ENCODE data around the gene DHRS11.
"Not testable (repeated sequence)": the region's sequence is repeated elsewhere in the genome, so short reads cannot be mapped to it uniquely, and the experiment has no call there.

Gene DHRS11

DNA sequence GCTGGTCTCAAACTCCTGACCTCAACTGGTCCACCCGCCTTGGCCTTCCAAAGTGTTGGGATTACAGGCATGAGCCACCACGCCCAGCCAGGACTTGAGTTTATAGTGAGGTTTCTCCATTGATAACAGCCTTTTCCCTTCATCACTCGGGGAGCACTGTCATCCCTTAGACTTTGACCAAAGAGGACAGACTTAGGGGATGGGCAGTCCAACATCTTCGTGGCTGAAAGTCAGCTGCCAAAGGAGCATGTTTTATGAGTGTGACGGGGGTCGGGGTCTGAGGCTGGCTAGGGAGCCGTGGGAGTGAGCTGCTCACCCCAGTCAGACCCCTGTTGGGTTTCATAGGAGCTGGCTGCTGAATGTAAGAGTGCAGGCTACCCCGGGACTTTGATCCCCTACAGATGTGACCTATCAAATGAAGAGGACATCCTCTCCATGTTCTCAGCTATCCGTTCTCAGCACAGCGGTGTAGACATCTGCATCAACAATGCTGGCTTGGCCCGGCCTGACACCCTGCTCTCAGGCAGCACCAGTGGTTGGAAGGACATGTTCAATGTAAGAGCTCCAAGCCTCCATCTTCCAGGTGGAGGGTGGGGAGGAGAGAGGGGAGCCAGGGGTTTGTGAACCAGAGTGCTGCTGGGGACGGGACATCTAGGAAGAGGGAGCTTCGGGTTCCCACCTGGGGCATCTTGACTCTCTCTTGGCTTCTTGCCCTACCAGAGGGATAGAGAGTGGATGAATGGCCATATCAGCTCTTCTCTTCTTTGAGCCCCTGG is 3.1 kb downstream of the DHRS11 start:
- DNase-seq, result no peak

DNA sequence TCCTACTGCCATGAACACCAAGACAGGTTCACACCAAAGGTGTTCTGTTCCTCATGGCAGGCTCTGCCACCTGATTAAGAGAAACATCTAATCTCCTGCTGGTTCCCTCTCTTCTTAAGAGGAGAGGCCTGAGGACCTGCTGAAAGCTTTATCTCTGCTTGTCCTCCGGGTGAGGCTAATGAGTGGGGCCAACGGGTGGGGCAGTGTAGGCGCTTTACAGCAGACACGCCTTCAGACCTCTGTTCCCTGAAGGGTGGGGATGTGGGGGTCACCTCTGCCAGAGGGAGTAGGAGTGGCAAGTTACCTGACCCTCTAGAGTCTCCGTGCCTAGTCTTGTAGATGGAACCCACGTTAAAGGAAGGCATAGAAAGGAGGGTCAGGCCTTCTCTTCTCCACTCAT is 5.5 kb downstream of the DHRS11 start:
- DNase-seq, result no peak

DNA sequence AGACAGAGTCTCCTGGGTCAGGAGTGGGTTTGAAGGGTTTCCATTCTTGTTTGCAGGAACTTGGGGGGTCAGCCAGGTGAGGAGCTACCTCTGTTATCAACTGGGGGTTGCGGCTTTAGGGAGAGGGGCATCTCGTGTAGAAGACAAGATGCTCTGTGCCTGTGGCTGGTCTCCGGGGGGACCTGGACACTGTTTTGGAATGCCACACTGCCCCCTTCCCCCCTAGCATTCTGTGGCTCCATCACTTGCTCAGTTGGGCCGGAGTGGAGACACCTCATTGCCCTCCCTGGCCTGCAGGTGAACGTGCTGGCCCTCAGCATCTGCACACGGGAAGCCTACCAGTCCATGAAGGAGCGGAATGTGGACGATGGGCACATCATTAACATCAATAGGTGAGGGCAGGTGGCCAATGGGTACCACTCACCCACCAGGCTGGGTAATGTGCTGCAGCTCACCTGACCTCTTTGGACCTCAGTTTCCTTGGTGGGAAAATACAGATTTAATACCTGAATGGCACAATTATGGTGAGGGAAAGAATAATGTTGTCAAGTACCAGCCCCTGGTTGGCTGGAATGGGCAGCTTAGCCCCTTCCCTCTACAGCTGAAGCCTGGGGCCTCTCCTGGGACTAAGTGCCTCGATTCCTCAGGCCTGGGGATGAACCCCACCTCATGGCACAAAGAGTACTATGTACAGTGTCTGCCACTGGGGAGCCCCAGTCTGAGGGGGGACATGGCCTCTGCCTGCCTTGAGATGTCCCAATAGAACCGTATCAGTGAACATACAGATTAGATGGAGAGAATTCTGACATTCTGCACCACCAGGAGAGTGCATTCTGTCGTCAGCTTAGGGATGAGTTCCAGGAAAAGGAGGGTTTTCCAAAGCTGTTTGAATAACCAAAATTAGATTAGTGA is 6.4 kb downstream of the DHRS11 start:
- DNase-seq, result no peak

DNA sequence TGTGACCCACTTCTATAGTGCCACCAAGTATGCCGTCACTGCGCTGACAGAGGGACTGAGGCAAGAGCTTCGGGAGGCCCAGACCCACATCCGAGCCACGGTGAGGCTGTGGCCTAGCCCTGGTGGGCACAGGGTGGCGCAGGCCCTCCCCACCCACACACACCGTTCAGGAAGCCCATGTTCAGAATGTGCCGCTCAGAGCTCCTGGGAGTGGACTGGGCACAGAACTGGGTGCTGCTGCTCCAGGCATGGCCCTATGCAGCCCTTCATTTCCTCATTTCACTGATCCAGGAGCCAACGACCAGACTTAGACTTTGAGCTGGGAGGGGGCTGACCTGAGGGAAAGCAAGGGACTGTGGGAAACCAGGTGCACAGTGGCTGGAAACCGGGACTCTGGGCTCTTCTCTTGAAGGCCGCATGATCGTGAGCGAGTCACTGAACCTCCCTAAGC is 7.3 kb downstream of the DHRS11 start:
- no peak for DNase-seq

DNA sequence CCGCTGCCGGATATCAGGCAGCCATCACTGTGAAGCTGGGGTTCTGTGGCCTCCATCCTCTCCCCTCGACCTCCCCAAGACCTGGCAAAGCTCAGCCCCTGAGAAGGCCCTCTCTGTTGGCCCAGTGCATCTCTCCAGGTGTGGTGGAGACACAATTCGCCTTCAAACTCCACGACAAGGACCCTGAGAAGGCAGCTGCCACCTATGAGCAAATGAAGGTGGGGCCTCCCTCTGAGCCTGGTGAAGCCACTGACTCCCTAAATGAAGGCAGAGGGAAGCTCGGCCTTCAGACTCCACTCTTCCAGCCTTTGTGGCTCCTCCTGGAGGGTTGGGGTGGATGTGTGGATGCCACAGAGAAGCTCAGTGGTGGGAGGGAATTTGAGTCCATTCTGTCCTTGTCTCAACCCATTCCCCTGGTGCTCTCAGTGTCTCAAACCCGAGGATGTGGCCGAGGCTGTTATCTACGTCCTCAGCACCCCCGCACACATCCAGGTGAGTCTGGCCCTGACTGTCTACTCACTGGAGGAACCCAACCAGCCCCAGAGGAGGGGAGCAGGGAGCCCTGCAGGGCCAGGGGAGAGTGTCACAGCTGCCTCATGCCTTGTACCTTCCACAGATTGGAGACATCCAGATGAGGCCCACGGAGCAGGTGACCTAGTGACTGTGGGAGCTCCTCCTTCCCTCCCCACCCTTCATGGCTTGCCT is 8.0 kb downstream of the DHRS11 start:
- DNase-seq, result no peak

DNA sequence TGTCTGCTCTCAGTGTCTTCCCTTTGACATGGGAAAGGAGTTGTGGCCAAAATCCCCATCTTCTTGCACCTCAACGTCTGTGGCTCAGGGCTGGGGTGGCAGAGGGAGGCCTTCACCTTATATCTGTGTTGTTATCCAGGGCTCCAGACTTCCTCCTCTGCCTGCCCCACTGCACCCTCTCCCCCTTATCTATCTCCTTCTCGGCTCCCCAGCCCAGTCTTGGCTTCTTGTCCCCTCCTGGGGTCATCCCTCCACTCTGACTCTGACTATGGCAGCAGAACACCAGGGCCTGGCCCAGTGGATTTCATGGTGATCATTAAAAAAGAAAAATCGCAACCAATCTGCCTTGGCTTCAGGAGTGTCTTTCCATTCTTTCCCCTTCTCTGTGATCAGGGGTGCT is 8.8 kb downstream of the DHRS11 start:
- no peak for DNase-seq

DNA sequence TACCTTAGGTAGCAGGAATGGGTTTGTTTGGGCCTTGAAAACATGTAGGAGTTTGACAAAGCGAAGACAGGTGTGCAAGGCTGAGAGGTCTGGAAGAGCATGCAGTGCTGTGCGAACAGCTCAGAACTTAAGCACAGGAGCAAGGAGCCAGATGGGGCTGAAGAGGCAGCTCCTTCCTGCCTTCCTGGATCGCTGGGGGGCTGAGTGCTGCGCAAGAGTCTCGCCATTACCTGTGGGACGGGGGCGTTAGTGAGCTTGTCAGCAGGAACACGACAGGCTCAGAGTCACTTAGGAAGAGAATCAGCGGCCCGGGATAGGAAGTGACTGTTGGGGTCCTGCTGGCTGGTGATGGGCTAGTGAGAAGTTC is 9.2 kb downstream of the DHRS11 start:
- DNase-seq, result no peak

DNA sequence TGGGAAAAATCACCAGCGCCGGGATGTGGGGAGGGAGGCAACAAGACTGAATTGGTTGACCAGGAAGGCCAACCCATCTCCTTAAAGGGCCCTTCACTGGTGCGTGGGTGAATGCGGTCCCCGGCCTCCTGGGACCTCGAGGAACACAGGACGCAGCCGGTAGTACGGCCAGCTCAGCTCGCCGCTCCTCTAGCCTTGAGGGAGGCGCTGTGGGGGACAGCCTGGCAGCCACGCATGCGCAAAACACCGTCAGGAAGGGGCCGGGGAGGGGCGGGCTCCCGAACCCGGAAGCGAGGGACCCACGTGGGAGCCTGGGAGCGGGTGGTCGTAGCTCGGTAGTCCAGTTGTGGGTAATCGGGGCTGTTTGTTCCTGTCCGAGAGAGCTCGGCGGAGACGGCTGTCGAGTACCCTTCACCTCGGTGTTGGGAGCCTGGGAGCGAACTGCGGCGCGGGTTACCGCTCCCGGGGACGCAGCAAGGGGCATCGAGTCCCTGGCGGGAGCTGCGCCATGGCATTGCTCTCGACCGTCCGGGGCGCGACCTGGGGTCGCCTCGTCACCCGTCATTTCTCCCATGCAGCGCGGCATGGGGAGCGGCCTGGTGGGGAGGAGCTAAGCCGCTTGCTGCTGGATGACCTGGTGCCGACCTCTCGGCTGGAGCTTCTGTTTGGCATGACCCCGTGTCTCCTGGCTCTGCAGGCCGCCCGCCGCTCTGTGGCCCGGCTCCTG is 9.8 kb downstream of the DHRS11 start, which contains the start of gene MRM1:
Gene MRM1, plus strand, starts transcription at position 281 of the 727 bp plus-strand sequence. Its CDS starts 228 bp downstream, at position 509.
- peak; percentile 92 for DNase-seq

DNA sequence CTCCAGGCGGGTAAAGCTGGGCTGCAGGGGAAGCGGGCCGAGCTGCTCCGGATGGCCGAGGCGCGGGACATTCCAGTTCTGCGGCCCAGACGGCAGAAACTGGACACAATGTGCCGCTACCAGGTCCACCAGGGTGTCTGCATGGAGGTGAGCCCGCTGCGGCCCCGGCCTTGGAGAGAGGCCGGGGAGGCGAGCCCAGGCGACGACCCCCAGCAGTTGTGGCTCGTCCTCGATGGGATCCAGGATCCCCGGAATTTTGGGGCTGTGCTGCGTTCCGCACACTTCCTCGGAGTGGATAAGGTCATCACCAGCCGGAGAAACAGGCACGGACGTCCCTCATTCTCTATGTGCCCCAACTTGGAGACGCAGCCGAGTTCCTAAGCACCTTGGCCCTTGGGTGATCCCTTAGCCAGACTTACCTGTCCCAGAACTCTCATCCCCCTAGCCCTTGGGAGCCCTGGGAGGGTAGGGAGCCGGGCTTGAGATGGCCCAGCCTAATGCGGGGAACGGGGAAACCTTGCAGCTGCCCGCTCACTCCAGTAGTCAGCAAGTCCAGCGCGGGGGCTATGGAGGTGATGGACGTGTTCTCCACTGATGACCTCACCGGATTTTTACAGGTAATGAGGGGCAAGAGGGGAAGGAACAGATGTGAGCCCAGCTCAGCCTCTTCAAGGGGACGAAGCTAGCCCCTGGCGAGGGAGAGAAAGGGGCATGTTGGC is 10.5 kb downstream of the DHRS11 start:
- no peak for DNase-seq

DNA sequence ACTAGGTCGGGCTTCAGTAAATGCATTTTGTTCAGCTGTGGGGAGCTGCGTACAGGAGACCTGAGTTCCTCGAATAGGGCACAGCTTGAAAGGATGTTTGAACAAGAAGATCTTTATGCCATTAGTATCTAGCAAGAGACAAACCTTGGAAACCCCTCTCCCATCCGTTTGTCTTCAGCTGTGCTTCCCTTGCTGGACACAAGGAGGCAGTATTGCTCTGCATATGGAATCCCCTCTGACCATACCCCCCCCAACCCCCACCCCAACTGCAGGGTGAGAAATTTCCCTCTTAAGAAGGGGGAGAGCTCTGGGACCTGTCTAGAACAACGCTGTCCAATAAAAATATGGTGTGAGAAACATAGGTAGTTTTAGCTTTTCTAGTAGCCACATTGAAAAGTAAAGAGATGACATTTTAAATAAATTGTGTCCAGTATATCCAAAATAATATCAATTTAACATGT is 11.3 kb downstream of the DHRS11 start:
- peak; percentile 72 for DNase-seq

DNA sequence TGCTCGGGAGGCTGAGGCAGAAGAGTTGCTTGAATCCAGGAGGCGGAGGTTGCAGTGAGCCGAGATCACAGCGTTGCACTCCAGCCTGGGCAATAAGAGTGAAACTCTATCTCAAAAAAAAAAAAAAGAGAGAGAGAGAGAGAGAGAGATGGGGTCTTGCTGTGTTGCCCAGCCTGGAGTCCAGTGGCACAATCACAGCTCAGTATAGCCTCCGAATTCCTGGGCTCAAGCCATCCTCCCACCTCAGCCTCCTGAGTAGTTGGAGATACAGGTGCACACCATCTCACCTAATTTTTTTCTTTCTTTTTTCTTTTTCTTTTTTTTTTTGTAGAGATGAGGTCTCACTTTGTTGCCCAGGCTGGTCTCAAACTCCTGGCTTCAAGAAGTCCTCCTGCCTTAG is 13.3 kb downstream of the DHRS11 start:
- not testable (repeated sequence) for DNase-seq

DNA sequence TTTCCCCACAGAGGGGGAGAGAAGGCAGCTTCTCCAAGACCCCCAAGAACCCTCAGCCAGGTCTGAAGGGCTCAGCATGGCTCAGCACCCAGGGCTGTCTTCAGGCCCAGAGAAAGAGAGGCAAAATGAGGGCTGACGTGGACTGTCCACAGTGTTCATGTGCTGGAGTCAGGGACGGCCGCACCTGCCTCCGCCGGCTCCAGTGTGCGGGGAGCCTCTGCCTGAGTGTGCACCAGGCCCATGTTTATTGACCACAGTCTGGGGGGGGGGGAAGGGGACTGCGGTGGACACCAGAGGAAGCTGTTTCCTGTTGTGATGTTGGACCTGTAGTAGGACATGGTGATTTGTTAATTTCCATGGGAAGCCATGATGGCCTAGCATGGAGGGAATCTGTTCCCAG is 16.6 kb downstream of the DHRS11 start:
- no peak for DNase-seq

DNA sequence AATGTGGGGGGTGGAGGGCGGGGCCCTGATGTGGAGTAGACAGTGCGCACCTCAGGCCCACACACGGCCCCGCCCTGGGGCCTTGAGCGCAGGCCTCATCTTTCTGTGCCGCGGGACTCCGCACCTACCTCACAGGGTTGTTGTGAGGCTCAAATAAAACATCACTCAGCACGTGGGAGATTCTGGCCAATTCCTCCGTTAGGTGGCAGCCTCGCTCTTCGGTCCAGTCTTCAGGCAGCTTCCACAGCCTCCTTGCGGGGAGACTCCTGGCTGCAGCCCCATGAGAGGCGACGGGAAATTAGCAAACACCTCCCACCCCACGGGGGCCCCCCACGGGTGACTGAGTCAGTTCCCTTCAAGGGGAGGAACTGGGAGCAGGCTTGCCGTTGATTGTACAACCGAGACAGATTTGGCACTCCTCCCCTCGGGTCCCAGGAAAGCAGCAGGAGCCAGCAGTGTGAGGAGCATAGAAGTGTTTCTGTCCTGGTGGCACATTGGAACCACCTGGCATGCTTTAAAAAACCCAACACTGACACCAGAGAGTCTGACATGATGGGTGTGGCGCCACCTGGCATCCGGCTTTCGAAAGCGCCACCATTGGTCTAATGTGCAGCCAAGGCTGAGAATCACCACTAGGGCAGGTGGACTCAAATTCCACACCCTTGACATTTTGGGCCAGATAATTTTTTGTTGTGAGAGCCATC is 17.3 kb downstream of the DHRS11 start:
- DNase-seq, result peak; percentile 66

DNA sequence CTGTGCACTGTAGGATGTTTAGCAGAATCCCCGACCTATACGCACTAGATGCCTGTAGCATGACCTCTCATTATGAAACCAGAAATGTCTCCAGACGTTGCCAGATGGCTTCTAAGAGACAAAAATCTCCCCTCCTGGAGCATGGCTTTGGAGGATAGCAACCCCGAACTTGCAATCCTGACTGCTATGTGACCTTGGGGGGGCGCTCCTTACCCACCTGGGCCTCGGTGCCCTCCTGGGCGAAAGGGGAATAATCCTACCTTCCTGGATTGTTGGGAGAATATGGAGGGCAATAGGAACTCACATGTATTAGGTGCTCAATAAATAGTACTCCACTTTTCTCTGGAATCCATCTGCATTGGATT is 17.8 kb downstream of the DHRS11 start:
- no peak for DNase-seq

DNA sequence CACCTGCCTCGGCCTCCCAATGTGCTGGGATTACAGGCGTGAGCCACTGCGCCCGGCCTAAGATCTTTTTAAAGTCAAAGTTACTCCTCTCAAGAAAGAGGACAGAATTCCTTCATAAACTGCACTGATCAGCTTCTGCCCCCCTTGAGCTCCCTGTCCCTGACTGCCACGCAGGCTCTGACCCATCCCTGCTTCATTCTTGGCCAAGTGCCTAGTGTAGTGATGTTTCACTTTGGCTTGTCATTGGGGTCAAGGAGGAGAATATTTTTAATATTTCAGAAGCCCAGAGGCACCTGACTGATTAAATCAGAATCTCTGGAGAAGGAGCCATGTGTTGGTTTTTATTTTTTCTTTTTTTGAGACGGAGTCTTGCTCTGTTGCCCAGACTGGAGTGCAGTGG is 18.8 kb downstream of the DHRS11 start:
- peak; percentile 46 for DNase-seq

DNA sequence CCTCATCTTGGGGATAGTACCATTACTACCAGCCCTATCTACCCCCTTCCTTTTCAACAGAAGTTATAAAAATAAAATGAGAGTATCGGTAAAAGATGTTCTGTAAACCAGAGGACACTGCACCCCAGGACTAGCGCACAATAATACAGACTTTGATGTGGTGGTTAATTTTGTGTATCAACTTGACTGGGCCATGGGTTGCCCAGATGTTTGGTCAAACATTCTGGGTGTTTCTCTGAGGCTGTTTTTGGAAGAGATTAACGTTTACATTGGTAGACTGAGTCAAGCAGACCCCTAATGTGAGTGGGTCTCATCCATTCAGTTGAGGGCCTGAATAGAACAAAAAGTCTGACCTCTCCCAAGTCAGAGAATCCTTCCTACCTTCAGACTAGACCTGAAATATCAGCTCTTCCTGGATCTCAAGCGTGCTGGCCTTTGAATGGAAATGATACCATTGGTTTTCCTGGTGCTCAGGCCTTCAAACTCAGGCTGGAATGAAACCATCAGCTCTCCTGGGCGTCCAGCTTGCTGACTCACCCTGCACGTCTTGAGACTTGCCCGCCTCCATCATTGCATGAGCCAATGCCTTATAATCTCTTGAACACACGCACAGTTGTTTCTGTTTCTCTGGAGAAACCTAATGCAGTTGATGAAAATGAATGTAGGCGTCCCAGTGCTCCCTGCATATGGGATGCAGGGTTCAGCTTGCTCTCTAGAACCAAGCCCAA is 19.8 kb downstream of the DHRS11 start:
- peak; percentile 54 for DNase-seq

DNA sequence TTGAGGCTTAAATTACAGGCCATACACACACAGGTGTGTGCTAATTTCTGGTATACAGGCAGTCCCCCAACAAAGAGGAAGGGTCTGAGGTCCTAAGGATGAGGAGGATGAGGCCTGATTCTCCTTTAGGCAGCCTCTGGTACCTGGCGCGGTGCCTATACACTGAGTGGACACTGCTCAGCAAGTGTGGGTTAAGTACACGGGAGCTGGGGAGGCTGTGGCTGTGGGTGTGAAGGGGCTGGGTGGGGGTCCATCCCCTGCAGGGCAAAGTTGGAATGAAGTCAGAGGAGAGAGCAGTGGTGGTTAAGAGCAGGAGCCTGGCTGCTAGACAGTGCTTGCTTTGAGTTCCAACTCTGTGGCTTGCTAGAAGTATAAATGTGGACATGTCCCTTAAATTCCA is 20.6 kb downstream of the DHRS11 start:
- no peak for DNase-seq

DNA sequence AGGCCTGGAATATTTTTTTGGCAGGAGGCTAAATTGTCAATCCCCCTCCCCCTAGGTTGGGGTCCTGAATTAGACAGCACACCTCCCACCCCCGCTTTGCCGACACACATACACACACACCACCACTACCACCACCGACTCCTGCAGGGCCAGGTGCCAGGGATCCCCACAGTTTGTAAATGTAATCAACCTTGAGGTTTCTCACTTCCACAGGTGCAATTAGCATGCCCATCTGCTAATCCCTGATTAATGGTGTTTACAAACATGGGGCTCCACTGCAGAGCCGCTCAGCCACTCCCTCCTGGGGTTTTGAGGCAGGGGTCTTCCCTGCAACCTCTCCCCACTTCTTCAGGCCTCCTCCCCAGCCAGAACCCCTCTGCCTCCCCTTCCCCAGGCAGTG is 21.5 kb downstream of the DHRS11 start:
- DNase-seq, result no peak

DNA sequence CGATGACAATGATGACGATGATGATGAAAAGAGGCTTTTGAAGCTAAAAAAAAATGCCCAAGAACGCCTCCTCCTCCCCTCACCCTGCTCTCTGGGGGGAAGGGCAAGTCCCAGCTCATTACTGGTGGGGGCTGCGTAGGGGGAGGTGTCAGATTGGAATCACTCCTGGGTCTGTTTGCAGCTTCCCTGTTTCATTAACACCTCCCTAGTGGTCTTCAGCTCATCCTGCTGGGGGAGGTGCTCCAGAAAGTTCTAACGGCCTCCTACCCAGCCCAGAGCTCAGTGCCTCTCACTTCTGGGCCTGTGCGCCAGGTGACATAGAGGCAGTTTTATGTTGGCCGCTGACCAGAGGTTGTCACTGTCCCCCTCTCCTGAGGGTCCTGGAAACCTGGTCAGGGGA is 22.4 kb downstream of the DHRS11 start:
- no peak for DNase-seq

DNA sequence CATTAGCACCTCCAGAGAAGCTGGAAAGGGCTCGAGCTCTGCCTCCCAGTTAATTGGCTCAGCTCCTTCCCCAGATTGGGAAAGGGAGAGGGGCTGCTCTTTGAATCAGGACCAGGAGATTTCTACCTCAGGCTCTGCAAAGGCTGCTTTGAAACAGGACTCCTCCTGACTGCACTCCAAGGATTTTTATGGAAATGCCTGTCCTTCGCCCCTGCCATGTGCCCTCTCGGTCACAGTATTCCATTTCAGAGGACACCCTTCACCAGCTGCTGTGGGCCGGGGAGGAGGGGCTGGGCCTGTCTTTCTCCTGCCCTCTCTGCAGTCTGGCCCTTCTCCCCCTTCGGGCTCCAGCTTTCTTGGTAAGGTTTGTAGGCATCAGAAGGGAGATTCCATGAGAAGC is 23.3 kb downstream of the DHRS11 start:
- no peak for DNase-seq
